Activated naive CD4-positive, alpha-beta T cell treated with anti-CD3 and anti-CD28 coated beads, Interleukin-2, amount 50 U/mL, for 24 hours (primary cell): ENCODE results near the gene ANKH.

Source experiments
- H3K27ac Mint-ChIP-seq: one replicate; pipeline ENCODE4 v1.8.0; 2021; ENCODE audit warnings: mild to moderate bottlenecking, mixed read lengths
- H3K27me3 Mint-ChIP-seq: one replicate; pipeline ENCODE4 v1.8.0; 2021; ENCODE audit warnings: mixed read lengths
- H3K36me3 Mint-ChIP-seq: one replicate; pipeline ENCODE4 v1.8.0; 2021; ENCODE audit warnings: mixed read lengths
- H3K4me1 Mint-ChIP-seq: one replicate; pipeline ENCODE4 v1.8.0; 2021; ENCODE audit warnings: mixed read lengths
- H3K4me3 Mint-ChIP-seq: one replicate; pipeline ENCODE4 v1.8.0; 2021; ENCODE audit warnings: mild to moderate bottlenecking, mixed read lengths
- H3K9me3 Mint-ChIP-seq: one replicate; pipeline ENCODE4 v1.8.0; 2021; ENCODE audit warnings: mixed read lengths

Gene ANKH

DNA sequence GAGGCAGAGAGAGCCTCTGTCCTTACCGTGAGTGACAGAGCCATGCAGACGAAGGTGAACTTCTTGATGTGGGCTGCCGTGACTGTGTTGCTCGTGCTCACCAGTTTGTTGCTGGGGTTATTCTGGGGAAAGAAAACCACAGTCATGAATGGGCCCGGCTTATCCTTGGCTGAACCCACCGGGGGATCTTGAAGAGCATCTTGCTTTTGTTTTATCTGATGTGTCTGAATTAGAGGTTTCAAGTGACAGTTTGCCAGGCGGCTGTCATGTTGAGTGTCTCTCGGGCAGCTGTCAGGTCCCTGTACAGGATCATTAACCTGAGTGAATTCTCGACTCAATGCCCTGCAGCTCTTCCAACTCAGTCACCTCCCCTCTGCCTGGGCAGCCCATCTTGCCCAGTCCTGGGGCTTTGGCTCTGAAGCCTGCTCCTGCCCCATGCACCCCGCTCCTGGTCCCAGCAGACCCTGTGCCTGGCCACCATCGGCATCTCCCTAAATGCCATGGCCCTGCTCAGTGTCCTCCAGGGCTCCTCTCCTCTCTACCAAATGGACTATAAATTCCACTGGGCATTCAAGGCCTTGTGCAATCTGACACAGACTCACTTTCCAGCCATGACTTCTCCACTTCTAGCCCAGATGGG, 129.7 kb downstream of the ANKH start:
- H3K4me3 Mint-ChIP-seq = no peak overlapping the region
- peaks cover 31% of the 10 kb centered on the region for H3K4me1 Mint-ChIP-seq
- H3K9me3 Mint-ChIP-seq = no peaks in the 10 kb centered on the region
- H3K27me3 Mint-ChIP-seq = no peaks in the 10 kb centered on the region
- peak overlapping the region; percentile 83 for H3K27ac Mint-ChIP-seq
- peaks cover 5% of the 10 kb centered on the region for H3K36me3 Mint-ChIP-seq

DNA sequence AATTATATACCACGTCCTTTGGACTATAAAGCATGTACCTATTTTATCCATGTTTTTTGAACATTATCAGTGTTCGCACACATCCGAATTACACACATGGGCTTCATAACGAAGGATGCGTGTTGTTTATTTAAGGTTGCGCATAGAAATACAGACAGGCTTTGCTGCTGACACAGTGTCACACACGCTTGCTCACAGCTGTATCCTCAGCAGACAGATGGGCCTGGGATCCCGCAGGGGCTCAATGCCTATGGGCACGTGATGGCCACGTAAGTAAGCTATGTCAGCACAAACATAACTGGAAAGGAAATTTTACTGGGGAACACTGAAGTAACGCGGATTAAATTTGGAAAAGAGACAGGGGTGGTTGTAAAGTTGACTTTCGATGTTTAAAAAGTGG, 130.4 kb downstream of the ANKH start:
- H3K36me3 Mint-ChIP-seq = peaks cover 10% of the 10 kb centered on the region
- H3K9me3 Mint-ChIP-seq = no peaks in the 10 kb centered on the region
- peaks cover 32% of the 10 kb centered on the region for H3K4me1 Mint-ChIP-seq

DNA sequence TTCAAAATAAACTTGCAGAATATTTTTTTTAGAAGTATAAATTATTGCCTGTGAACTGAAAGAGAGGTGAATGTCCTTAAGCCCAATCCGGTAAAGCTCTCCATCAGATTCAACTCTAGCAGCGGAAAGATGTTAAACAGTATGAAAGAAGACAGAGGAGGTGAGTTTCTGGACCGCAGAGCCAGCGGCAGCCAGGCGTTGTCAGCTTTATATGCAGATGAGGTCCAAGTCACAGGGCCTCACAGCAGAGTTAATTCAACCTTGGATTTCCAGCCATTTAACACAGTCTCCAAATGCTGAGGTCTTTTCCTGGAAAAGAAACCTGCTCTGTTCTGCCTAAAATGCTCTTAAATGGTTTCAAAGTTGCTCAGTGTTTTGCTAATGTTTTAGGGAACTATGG, 131.6 kb downstream of the ANKH start:
- Mint-ChIP-seq H3K27ac (no peak overlapping the region), H3K27me3 (no peaks in the 10 kb centered on the region), H3K36me3 (peaks cover 10% of the 10 kb centered on the region), H3K9me3 (no peaks in the 10 kb centered on the region), H3K4me3 (no peak overlapping the region), H3K4me1 (peaks cover 26% of the 10 kb centered on the region)

More for the DNA sequence above, 130.4 kb downstream of the ANKH start:
- Mint-ChIP-seq H3K27ac (no peak overlapping the region), H3K4me3 (no peak overlapping the region), H3K27me3 (no peaks in the 10 kb centered on the region)

DNA sequence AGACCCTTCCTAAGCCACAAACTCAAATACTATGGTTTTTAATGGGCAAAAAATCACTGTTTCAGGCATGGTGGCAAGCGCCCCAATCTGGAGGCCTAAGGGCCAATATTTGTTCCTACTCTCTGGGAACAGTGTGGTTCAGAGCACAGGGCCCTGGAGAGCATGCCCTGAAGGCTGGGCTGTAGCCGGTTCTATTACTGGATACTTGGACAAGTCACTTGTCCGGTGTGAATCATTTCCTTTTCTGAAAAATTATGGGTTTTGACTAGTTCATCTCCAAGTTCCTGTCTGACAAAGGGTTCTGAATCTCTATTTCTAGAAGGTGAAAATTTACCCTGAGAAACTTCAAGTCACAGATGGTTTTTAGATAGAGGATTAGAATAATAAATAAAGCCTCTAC, 132.0 kb downstream of the ANKH start:
- Mint-ChIP-seq H3K27ac (no peak overlapping the region), H3K27me3 (no peaks in the 10 kb centered on the region), H3K36me3 (peaks cover 10% of the 10 kb centered on the region), H3K4me3 (no peak overlapping the region), H3K9me3 (no peaks in the 10 kb centered on the region), H3K4me1 (peaks cover 26% of the 10 kb centered on the region)

DNA sequence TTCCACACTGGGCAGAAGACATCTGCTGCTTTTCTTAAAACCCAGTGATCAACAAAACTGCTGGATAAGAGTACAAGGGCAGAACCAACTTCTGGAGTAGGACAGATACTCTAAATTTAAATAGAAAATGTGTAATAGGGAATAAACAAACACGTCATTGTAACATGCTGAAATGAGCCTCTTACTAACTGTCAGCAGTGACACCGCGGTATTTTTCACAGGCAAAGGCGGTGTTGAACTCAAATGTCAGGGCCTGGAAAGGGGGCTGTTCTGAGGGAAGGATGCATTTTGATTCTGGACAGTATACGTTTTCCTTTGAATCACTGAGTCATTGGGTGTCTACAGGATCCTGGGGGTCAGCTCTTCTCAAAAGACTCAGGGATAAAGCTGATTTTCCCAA, 133.5 kb downstream of the ANKH start:
- Mint-ChIP-seq H3K36me3 (peaks cover 13% of the 10 kb centered on the region), H3K27ac (no peak overlapping the region), H3K4me1 (peaks cover 20% of the 10 kb centered on the region), H3K27me3 (no peaks in the 10 kb centered on the region), H3K9me3 (no peaks in the 10 kb centered on the region), H3K4me3 (no peak overlapping the region)

DNA sequence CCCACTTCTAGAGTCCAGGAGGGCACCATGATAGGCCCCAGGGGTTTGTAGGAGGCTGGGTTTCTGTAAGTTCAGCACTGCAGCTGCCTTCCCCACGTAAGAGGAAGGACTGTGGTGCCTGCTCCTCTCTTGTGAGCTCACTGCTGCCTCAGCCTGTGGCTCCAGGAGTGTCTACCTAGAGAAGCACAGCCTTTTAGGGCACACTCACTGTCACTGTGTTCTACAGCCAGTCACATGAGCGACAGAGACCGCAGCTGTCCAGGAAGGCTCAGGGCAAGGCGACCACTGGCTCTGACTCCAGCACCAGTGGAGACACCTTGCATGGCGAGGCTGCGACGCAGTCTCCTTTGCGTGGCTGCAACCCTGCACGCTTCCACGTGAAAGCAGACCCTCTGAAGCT, 134.3 kb downstream of the ANKH start:
- no peaks in the 10 kb centered on the region for H3K27me3 Mint-ChIP-seq
- H3K9me3 Mint-ChIP-seq = no peaks in the 10 kb centered on the region
- peaks cover 13% of the 10 kb centered on the region for H3K36me3 Mint-ChIP-seq
- H3K4me3 Mint-ChIP-seq = no peak overlapping the region
- peaks cover 14% of the 10 kb centered on the region for H3K4me1 Mint-ChIP-seq
- no peak overlapping the region for H3K27ac Mint-ChIP-seq

DNA sequence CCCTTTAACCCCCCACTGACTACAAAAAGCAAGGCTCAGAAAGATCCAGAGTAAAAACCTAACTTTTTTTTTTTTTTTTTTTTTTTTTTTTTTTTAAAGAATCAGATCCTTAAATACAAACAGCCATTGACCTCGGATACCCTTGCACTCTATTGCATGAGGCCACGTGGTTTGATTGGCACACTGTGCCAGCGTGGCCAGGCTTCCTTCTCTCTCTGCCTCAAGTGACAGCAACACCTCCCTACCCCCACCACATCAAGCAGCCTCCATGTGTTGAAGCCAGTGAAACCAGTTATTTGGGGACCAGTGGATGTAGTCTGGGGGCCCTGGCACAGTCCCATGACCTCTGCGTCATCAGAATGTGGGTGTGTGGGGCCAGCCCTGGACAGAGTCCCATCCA, 135.6 kb downstream of the ANKH start:
- H3K27me3 Mint-ChIP-seq = no peaks in the 10 kb centered on the region
- H3K4me1 Mint-ChIP-seq = peaks cover 5% of the 10 kb centered on the region
- no peak overlapping the region for H3K4me3 Mint-ChIP-seq
- no peaks in the 10 kb centered on the region for H3K9me3 Mint-ChIP-seq
- H3K27ac Mint-ChIP-seq = no peak overlapping the region
- peaks cover 10% of the 10 kb centered on the region for H3K36me3 Mint-ChIP-seq

DNA sequence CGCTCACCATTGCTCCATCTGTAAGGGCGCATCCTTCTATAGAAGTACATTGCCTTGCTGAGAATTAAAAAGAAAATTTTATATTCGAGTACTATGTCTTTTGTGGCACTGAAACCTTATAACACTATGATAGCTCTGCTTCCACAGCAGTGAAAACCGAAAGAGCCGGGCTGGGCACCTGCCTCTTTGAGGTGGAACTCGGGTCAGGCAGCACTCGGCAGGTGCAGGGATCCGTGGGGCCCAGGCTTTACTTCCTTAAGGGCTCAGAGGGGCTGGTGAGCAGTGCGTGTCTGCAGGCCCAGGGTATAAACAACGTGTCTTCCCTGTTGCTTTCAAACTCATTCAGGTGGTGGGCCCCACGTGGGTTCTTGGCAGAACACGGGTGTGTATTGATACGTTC, 137.2 kb downstream of the ANKH start:
- H3K36me3 Mint-ChIP-seq = peaks cover 14% of the 10 kb centered on the region
- H3K4me1 Mint-ChIP-seq = peaks cover 5% of the 10 kb centered on the region
- no peak overlapping the region for H3K4me3 Mint-ChIP-seq
- H3K27me3 Mint-ChIP-seq = no peaks in the 10 kb centered on the region
- no peaks in the 10 kb centered on the region for H3K9me3 Mint-ChIP-seq
- H3K27ac Mint-ChIP-seq = peak overlapping the region; percentile 30

DNA sequence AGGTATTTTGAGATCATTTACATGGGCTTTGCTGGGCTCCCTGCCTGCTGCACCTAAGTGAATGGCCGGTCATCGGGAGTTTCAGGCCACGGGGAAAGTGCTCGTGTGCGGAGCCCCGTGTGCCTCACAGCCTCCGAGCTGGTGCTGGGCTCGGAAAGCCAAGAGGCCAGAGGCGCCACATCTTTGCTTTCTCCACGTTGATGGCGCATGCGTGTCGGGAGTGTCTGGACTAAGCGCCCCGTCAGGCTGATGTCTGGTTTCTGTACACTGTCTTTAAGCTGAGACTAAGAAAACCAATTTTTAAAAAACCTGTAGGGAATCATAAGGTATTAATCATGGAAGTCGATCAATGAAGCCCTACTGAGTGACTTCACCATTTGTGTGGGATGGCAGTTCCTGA, 137.9 kb downstream of the ANKH start:
- Mint-ChIP-seq H3K4me1 (peaks cover 5% of the 10 kb centered on the region), H3K27me3 (no peaks in the 10 kb centered on the region), H3K4me3 (no peak overlapping the region), H3K27ac (peak overlapping the region; percentile 41), H3K36me3 (peaks cover 14% of the 10 kb centered on the region), H3K9me3 (no peaks in the 10 kb centered on the region)

DNA sequence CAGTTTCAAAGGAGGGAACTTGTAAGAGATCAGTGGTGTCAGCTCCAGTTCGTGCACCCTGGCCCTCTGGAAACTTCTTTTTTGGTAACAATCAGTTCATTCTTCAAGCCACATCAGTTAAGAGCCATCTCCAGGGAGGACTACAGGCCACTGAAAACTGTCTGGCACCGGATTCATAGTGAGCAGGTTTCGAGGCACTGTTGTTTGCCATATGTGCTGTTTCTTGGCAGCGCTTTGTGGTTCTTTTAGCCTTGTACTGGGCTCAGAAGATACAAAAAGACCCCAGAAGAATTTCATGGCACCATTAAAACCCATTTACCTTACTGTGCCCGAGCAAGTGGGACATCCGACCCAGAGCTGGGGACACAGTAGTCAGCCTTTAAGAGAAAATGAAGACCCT, 138.6 kb downstream of the ANKH start:
- Mint-ChIP-seq H3K4me3 (no peak overlapping the region), H3K9me3 (no peaks in the 10 kb centered on the region), H3K27me3 (no peaks in the 10 kb centered on the region), H3K27ac (peak overlapping the region; percentile 12), H3K4me1 (peaks cover 5% of the 10 kb centered on the region), H3K36me3 (peaks cover 14% of the 10 kb centered on the region)

DNA sequence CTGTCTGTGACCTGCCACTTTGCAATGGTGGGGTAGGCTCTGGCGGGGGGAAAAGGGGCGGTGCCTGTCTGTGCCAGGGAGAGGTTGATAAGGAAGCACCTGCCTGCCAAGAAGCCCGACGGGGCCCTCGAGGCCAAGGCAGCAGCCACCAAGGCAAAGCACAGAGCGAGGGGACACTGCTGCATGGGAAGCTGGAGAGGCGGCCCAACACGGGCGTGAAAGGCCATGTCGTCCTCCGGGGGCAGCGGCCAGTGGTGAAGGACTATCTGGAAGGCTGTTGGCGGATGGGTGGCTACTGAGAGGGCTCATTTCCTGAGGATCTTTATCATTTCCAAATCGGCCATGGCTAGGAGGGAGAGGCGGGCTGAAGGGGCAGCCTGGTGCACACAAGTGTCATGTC, 140.7 kb downstream of the ANKH start:
- Mint-ChIP-seq H3K36me3 (peaks cover 10% of the 10 kb centered on the region), H3K4me3 (no peak overlapping the region), H3K9me3 (no peaks in the 10 kb centered on the region), H3K27me3 (no peaks in the 10 kb centered on the region), H3K4me1 (peaks cover 14% of the 10 kb centered on the region), H3K27ac (peak overlapping the region; percentile 87)

DNA sequence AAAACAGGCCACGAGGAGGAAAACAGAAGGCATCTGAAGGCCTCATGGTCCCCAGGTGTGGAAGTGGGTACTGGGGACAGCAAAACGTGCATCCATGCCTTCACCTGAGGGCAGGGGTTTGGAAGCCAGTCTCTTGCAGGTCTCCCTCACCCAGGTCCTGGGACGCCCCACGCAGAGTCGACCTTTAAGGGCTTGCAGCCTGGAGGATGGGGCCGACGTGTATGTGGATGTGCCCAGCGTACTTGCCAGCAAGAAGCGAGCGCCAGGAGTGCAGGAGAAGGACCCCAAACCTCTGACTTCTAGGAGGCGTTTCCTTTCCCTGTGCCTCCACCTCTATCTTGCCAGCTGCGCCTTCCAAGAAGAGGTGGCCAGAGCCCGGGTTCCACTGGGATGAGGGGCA, 141.1 kb downstream of the ANKH start:
- Mint-ChIP-seq H3K9me3 (no peaks in the 10 kb centered on the region), H3K36me3 (peaks cover 10% of the 10 kb centered on the region), H3K27me3 (no peaks in the 10 kb centered on the region), H3K27ac (no peak overlapping the region), H3K4me3 (no peak overlapping the region), H3K4me1 (peaks cover 16% of the 10 kb centered on the region)

DNA sequence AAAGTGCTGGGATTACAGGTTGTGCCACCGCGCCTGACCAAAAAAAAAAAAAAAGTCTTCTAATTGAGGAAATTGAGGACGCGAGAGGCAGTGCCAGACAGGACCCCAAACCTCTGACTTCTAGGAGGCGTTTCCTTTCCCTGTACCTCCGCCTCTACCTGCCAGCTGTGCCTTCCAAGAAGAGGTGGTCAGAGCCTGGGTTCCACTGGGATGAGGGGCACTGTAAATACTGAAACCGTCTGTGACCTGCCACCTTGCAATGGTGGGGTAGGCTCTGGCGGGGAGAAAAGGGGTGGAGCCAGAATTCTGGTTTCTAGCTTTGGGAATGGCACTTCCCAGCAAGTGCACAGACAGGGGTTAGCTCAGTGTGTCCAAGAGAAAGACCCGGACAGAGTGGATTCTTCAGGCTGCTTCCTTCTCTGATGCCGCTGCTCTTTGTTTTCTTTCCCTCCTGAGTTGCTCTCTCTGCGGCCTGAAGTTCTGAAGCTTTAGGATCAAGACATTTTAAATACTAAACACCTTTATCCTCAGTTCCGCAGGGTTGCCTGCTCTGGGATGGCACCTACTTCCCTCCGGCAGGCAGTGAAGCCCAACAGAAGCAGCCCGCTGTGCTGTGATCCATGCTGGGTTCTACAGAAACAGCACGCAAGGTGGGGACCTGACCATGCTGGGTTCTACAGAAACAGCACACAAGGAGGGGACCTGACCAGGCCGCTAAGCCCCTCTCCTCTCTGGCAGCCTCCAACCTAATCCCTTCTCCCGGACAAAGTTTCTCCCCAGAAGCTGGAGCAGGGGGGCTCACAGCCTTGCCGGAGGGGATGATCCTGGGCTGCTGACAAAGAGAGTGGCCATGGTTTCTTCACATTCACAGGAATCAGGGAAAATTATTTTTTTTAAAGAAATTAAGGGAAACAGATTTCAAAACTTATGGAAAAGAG, 141.9 kb downstream of the ANKH start:
- no peaks in the 10 kb centered on the region for H3K27me3 Mint-ChIP-seq
- no peaks in the 10 kb centered on the region for H3K9me3 Mint-ChIP-seq
- H3K27ac Mint-ChIP-seq = no peak overlapping the region
- H3K4me3 Mint-ChIP-seq = no peak overlapping the region
- peaks cover 14% of the 10 kb centered on the region for H3K36me3 Mint-ChIP-seq
- H3K4me1 Mint-ChIP-seq = peaks cover 16% of the 10 kb centered on the region

DNA sequence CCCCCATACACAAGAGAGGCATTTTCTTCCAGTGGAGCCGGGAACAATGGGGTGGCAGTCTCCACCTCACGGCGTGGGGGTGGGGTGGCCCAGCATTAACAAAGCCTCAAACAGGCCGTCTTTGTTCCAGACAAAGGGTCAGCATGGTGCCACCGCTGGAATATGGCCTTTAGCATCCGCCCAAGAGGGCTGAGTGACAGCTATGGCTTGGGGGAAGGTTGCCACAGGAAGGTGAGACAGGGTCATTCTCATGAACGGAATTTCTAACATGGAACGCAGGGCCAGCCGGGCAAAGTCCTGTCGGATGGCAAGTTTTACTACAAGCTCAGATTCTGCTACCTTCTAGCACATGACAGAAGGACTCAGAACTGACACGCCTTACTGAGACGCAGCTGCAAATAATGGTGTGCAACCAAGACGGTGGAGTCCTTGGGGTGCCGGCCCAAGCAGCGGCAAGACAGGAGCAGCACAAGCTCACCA, 143.1 kb downstream of the ANKH start:
- Mint-ChIP-seq H3K4me1 (peaks cover 20% of the 10 kb centered on the region), H3K4me3 (no peak overlapping the region), H3K36me3 (peaks cover 15% of the 10 kb centered on the region), H3K27me3 (no peaks in the 10 kb centered on the region), H3K27ac (no peak overlapping the region), H3K9me3 (no peaks in the 10 kb centered on the region)

DNA sequence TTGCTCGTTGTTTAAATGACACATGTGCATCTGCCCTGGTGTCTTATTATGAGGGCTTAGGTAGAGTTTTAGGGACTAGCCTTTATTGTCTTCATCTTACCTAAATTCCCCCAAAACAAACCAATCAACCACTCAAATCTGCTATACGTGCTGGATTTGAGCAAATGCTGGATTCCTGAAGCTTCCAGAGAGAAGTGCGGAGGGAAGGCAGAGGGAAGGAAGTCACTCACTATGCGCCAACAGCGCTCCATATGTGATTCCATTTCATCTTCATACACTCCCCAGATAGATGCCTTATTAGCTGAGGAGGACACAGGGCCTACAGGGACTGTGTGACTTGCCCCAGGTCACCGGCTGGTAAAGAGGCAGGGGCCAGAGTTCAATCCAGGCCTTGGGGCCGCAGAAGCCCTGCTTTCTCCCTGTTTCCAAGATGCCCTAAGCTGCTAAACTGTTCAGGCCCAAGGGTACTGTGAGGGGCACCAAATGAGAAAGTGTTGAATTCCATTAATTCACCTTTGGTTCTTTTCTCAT, 143.6 kb downstream of the ANKH start:
- Mint-ChIP-seq H3K9me3 (no peaks in the 10 kb centered on the region), H3K27ac (peak overlapping the region; percentile 55), H3K4me3 (no peak overlapping the region), H3K4me1 (peaks cover 22% of the 10 kb centered on the region), H3K36me3 (peaks cover 16% of the 10 kb centered on the region), H3K27me3 (no peaks in the 10 kb centered on the region)

DNA sequence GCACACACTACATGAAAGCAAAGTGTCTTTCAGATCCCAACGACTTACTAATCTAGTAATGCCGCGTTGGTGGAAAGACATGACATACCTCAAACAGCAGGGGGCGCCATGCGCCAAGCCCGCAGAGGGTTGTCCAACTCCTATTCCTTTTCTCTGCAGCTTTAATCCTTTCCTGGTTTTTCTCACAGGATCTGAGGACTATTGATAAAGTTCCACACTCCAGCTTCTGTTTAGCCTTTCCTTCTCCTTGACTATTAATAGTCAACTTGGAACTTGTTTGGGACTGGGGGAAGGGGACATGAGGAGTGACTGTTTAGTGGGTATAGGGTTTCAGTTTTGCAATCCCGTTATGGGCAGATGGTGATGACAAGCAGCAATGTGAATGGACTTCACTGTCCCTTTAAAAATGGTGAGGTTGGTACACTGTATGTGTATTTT, 144.1 kb downstream of the ANKH start:
- Mint-ChIP-seq H3K27me3 (no peaks in the 10 kb centered on the region), H3K4me3 (no peak overlapping the region), H3K4me1 (peaks cover 28% of the 10 kb centered on the region), H3K27ac (no peak overlapping the region), H3K9me3 (no peaks in the 10 kb centered on the region), H3K36me3 (peaks cover 20% of the 10 kb centered on the region)
